HepG2 (cell line): ENCODE results near the gene AP4M1. TPM values are rescaled to one million over a fixed set of nuclear protein-coding genes. Genes with fewer than 3 reads are reported as not detected.

Experiments
- ARHGAP35 ChIP-seq: sonication (generic); formaldehyde crosslinking; IDR thresholded peaks from 2 replicates; pipeline ENCODE4 v1.9.0; 2022; ENCODE audit warnings: mild to moderate bottlenecking, inconsistent platforms, moderate library complexity, missing genetic modification reagents, borderline replicate concordance
- HMG20B ChIP-seq: conservative IDR thresholded peaks from 2 replicates; pipeline ENCODE4 v1.6.1; 2016; ENCODE audit warnings: missing genetic modification reagents, missing compliant biosample characterization
- NKX3-1 ChIP-seq: sonication (generic); formaldehyde crosslinking; IDR thresholded peaks from 2 replicates; pipeline ENCODE4 v1.5.0; 2020; ENCODE audit warnings: missing genetic modification reagents
- PPARG ChIP-seq: conservative IDR thresholded peaks from 2 replicates; pipeline ENCODE4 v1.6.1; 2016; ENCODE audit warnings: missing biosample characterization, missing genetic modification reagents
- RAD21 ChIP-seq: fragments of 450-650 bp; formaldehyde crosslinking; IDR thresholded peaks from 2 replicates; pipeline ENCODE4 v1.5.0; 2020; ENCODE audit warnings: mild to moderate bottlenecking
- RNF2 ChIP-seq: fragments of 450-650 bp; conservative IDR thresholded peaks from 2 replicates; pipeline ENCODE4 v1.6.1; 2016; ENCODE audit warnings: low read depth
- SMC3 ChIP-seq: IDR thresholded peaks from 2 replicates; pipeline ENCODE4 v1.6.1; 2011; ENCODE audit warnings: low read length, improper control_type of control experiment
- SRSF9 ChIP-seq: fragments of 200-400 bp; formaldehyde crosslinking; IDR thresholded peaks from 2 replicates; pipeline ENCODE4 v1.6.1; 2018; ENCODE audit warnings: borderline replicate concordance, mild to moderate bottlenecking, low read depth, low read length; ENCODE audit not compliant: insufficient read depth, poor library complexity, severe bottlenecking
- XRCC5 ChIP-seq: fragments of 200-400 bp; formaldehyde crosslinking; optimal IDR thresholded peaks from 2 replicates; pipeline ENCODE3; 2017; ENCODE audit warnings: mild to moderate bottlenecking, low read length
- ZFP41 ChIP-seq: sonication (generic); formaldehyde crosslinking; IDR thresholded peaks from 2 replicates; pipeline ENCODE4 v1.4.0; 2020; ENCODE audit warnings: mild to moderate bottlenecking, missing genetic modification reagents, borderline replicate concordance
- ZMYM3 ChIP-seq: sonication (generic); formaldehyde crosslinking; IDR thresholded peaks from 2 replicates; pipeline ENCODE4 v1.5.1; 2020; ENCODE audit warnings: mild to moderate bottlenecking, missing genetic modification reagents
- ZNF205 ChIP-seq: IDR thresholded peaks from 2 replicates; pipeline ENCODE4 v1.6.1; 2018; ENCODE audit warnings: missing biosample characterization, missing genetic modification reagents
- ZNF441 ChIP-seq: sonication (generic); formaldehyde crosslinking; IDR thresholded peaks from 2 replicates; pipeline ENCODE4 v1.7.0; 2021; ENCODE audit warnings: missing genetic modification reagents, borderline replicate concordance
- polyA plus RNA-seq, 8 experiments: library from polyadenylated mRNA; depleted of rRNA in 3 of 8; stranded (reverse) in 7 of 8; unstranded in 1 of 8; fragments of >200 nt; fragmentation: Illumina TruSeq in 4 of 8; extraction: Trizol in 4 of 8; gene quantifications; 2 replicates each; pipeline versions ENCODE4 v1.2.1 to v1.2.3, GENCODE V29; 2011 to 2016; ENCODE audit warnings: low read depth in 4 of 8, missing spikeins in 1 of 8, mixed read lengths in 1 of 8; ENCODE audit not compliant: insufficient read depth in 1 of 8
- total RNA-seq, 5 experiments: library from RNA; depleted of rRNA; stranded (reverse); fragments of >200 nt; fragmentation: Illumina TruSeq; extraction: Trizol; gene quantifications; 2 replicates each; pipeline ENCODE4 v1.2.3, GENCODE V29; 2016; ENCODE audit warnings: low read depth in 1 of 5
- TF ChIP-seq, protein P1 (sequence below): sonication (generic); formaldehyde crosslinking; IDR thresholded peaks from 2 replicates; pipeline ENCODE4 v1.4.0; 2020; ENCODE audit warnings: low read depth, missing genetic modification reagents
- TF ChIP-seq, protein P2 (sequence below): sonication (generic); formaldehyde crosslinking; IDR thresholded peaks from 2 replicates; pipeline ENCODE4 v1.4.0; 2020; ENCODE audit warnings: low read depth, mild to moderate bottlenecking, missing genetic modification reagents
- TF ChIP-seq, protein P3 (sequence below): sonication (generic); formaldehyde crosslinking; IDR thresholded peaks from 2 replicates; pipeline ENCODE4; 2020; ENCODE audit warnings: missing genetic modification reagents, mild to moderate bottlenecking, borderline replicate concordance
- TF ChIP-seq, protein P4 (sequence below): sonication (generic); formaldehyde crosslinking; IDR thresholded peaks from 2 replicates; pipeline ENCODE4 v1.9.0; 2021; ENCODE audit warnings: missing genetic modification reagents, borderline replicate concordance
- TF ChIP-seq, protein P5 (sequence below): sonication (generic); formaldehyde crosslinking; IDR thresholded peaks from 2 replicates; pipeline ENCODE4 v1.4.0; 2020; ENCODE audit warnings: mild to moderate bottlenecking, missing genetic modification reagents

AP4M1 gene
- total and polyA plus RNA-seq, 2 of the 13 experiments (the other 11 are each of a cell fraction or from before 2014, with no cell fraction given): 6.3 to 9.7 TPM

DNA sequence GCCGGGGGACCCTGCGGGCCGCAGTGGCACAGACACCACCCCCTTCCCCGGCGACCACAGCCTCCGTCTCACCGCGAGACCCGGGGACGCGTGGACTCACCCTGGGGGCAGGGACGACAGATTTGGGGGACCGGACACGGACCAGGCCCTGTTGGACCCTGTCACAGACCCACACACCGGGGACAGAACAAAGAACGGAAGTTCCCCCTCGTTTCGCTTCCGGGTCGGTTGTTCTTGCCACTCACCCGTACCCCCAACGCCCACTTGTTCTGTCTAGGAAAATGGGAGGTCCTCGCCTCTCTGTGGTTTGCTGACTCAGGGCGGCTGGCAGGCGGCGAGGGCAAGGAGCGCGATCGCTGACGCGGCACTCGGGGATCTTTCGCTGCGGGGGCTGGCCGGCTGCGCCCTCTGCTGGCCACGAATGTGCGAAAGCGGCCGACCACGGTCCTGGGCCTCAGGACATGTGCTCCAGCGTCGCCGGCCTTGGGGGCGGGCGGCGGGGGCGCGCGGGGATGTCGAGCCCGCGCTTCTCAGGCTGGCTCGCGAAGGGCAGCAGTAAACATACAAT is 19.8 kb upstream of the AP4M1 start, which contains the start of gene ZNF3 (continued):
- TF ChIP-seq, protein P1, sequence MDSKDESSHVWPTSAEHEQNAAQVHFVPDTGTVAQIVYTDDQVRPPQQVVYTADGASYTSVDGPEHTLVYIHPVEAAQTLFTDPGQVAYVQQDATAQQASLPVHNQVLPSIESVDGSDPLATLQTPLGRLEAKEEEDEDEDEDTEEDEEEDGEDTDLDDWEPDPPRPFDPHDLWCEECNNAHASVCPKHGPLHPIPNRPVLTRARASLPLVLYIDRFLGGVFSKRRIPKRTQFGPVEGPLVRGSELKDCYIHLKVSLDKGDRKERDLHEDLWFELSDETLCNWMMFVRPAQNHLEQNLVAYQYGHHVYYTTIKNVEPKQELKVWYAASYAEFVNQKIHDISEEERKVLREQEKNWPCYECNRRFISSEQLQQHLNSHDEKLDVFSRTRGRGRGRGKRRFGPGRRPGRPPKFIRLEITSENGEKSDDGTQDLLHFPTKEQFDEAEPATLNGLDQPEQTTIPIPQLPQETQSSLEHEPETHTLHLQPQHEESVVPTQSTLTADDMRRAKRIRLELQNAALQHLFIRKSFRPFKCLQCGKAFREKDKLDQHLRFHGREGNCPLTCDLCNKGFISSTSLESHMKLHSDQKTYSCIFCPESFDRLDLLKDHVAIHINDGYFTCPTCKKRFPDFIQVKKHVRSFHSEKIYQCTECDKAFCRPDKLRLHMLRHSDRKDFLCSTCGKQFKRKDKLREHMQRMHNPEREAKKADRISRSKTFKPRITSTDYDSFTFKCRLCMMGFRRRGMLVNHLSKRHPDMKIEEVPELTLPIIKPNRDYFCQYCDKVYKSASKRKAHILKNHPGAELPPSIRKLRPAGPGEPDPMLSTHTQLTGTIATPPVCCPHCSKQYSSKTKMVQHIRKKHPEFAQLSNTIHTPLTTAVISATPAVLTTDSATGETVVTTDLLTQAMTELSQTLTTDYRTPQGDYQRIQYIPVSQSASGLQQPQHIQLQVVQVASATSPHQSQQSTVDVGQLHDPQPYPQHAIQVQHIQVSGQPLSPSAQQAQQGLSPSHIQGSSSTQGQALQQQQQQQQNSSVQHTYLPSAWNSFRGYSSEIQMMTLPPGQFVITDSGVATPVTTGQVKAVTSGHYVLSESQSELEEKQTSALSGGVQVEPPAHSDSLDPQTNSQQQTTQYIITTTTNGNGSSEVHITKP (CRISPR knock-in tag): peak; percentile 85
- TF ChIP-seq, protein P2, sequence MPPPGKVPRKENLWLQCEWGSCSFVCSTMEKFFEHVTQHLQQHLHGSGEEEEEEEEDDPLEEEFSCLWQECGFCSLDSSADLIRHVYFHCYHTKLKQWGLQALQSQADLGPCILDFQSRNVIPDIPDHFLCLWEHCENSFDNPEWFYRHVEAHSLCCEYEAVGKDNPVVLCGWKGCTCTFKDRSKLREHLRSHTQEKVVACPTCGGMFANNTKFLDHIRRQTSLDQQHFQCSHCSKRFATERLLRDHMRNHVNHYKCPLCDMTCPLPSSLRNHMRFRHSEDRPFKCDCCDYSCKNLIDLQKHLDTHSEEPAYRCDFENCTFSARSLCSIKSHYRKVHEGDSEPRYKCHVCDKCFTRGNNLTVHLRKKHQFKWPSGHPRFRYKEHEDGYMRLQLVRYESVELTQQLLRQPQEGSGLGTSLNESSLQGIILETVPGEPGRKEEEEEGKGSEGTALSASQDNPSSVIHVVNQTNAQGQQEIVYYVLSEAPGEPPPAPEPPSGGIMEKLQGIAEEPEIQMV (CRISPR knock-in tag): 0 out of 2 replicates have a peak, but pooled peaks have one; percentile 54
- TF ChIP-seq RNF2: peak; percentile 74; the same call in 1 of the 2 replicates
- TF ChIP-seq ZNF441 (CRISPR knock-in tag): peak; percentile 28; the same call in 1 of the 2 replicates
- peak; percentile 63; the same call in 1 of the 2 replicates for TF ChIP-seq HMG20B (CRISPR knock-in tag)
- peak; percentile 76; the same call in 1 of the 2 replicates for TF ChIP-seq PPARG
- peak; percentile 94 for TF ChIP-seq ZNF205
- no peak; the same call in 1 of the 2 replicates for TF ChIP-seq ARHGAP35 (CRISPR knock-in tag)
- peak; percentile 26; the same call in 1 of the 2 replicates for TF ChIP-seq ZFP41 (CRISPR knock-in tag)
- TF ChIP-seq XRCC5: peak; percentile 96
- TF ChIP-seq, protein P3, sequence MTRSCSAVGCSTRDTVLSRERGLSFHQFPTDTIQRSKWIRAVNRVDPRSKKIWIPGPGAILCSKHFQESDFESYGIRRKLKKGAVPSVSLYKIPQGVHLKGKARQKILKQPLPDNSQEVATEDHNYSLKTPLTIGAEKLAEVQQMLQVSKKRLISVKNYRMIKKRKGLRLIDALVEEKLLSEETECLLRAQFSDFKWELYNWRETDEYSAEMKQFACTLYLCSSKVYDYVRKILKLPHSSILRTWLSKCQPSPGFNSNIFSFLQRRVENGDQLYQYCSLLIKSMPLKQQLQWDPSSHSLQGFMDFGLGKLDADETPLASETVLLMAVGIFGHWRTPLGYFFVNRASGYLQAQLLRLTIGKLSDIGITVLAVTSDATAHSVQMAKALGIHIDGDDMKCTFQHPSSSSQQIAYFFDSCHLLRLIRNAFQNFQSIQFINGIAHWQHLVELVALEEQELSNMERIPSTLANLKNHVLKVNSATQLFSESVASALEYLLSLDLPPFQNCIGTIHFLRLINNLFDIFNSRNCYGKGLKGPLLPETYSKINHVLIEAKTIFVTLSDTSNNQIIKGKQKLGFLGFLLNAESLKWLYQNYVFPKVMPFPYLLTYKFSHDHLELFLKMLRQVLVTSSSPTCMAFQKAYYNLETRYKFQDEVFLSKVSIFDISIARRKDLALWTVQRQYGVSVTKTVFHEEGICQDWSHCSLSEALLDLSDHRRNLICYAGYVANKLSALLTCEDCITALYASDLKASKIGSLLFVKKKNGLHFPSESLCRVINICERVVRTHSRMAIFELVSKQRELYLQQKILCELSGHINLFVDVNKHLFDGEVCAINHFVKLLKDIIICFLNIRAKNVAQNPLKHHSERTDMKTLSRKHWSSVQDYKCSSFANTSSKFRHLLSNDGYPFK (CRISPR knock-in tag): peak; percentile 86; the same call in 1 of the 2 replicates
- TF ChIP-seq, protein P4, sequence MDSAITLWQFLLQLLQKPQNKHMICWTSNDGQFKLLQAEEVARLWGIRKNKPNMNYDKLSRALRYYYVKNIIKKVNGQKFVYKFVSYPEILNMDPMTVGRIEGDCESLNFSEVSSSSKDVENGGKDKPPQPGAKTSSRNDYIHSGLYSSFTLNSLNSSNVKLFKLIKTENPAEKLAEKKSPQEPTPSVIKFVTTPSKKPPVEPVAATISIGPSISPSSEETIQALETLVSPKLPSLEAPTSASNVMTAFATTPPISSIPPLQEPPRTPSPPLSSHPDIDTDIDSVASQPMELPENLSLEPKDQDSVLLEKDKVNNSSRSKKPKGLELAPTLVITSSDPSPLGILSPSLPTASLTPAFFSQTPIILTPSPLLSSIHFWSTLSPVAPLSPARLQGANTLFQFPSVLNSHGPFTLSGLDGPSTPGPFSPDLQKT: no peak
- peak; percentile 90 for TF ChIP-seq RAD21 (CRISPR knock-in tag)
- TF ChIP-seq NKX3-1 (CRISPR knock-in tag): peak; percentile 46; the same call in 1 of the 2 replicates
- peak; percentile 57; the same call in 1 of the 2 replicates for TF ChIP-seq ZMYM3 (CRISPR knock-in tag)
- TF ChIP-seq, protein P5, sequence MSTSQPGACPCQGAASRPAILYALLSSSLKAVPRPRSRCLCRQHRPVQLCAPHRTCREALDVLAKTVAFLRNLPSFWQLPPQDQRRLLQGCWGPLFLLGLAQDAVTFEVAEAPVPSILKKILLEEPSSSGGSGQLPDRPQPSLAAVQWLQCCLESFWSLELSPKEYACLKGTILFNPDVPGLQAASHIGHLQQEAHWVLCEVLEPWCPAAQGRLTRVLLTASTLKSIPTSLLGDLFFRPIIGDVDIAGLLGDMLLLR (CRISPR knock-in tag): peak; percentile 90
- no peak for TF ChIP-seq SRSF9
- peak; percentile 13; the same call in 1 of the 2 replicates for TF ChIP-seq SMC3
